Progenitor cell of endocrine pancreas (in vitro differentiated cells): Measurements from ENCODE around the gene NXPH1. TPM values are rescaled to one million over a fixed set of nuclear protein-coding genes. Genes with fewer than 3 reads are reported as not detected.

Source experiments
- DNase-seq: peaks from one replicate; pipeline ENCODE4 v3.0.0; 2021; ENCODE audit warnings: low spot score; ENCODE audit not compliant: unreplicated experiment
- H3K27ac Mint-ChIP-seq: 2 replicates; pipeline ENCODE4 v1.8.0; 2021; ENCODE audit warnings: mild to moderate bottlenecking, moderate library complexity, mixed read lengths
- H3K27me3 Mint-ChIP-seq: 2 replicates; pipeline ENCODE4 v1.8.0; 2021; ENCODE audit warnings: mixed read lengths
- H3K36me3 Mint-ChIP-seq: 2 replicates; pipeline ENCODE4 v1.8.0; 2022; ENCODE audit warnings: mixed read lengths; ENCODE audit not compliant: insufficient read depth
- H3K4me1 Mint-ChIP-seq: 2 replicates; pipeline ENCODE4 v1.8.0; 2021; ENCODE audit warnings: low read depth, mixed read lengths
- H3K4me3 Mint-ChIP-seq: 2 replicates; pipeline ENCODE4 v1.8.0; 2021; ENCODE audit warnings: low read depth, mild to moderate bottlenecking, moderate library complexity, mixed read lengths
- H3K9me3 Mint-ChIP-seq: 2 replicates; pipeline ENCODE4 v1.8.0; 2021; ENCODE audit warnings: low read depth, mixed read lengths
- CTCF ChIP-seq: fragments of 200-600 bp; sonication (generic); IDR thresholded peaks from one replicate; pipeline ENCODE4 v1.5.0; 2021; ENCODE audit warnings: antibody characterized with exemption, mild to moderate bottlenecking; ENCODE audit not compliant: unreplicated experiment
- long read RNA-seq: library from polyadenylated mRNA; unstranded; transcript quantifications from one replicate; pipeline ENCODE4 v2.0.0, GENCODE V29; 2020
- total RNA-seq: library from RNA; stranded (reverse); gene quantifications from 2 replicates; pipeline ENCODE4 v1.2.1, GENCODE V29; 2021

The NXPH1 gene
- not detected in 2 replicates for total RNA-seq
- long read RNA-seq = 0 reads

- peak; percentile 55 for TF ChIP-seq CTCF
- H3K9me3 Mint-ChIP-seq = no peaks in the 10 kb centered on the region
- H3K27ac Mint-ChIP-seq = no peak within 1 kb of the TSS
- peaks cover 96% of the 10 kb centered on the region for H3K27me3 Mint-ChIP-seq
- H3K36me3 Mint-ChIP-seq = no peaks in the 10 kb centered on the region
- DNase-seq = peak; percentile 68
- peaks cover 18% of the 10 kb centered on the region for H3K4me1 Mint-ChIP-seq
- H3K4me3 Mint-ChIP-seq = peak within 1 kb of the TSS; percentile 63
Measured at GRCh38 chr7:8433477-8434289, at the start of gene NXPH1. NXPH1 (plus strand) TSS chr7:8433609.

- H3K4me1 Mint-ChIP-seq = peaks cover 7% of the 10 kb centered on the region
- no peaks in the 10 kb centered on the region for H3K27me3 Mint-ChIP-seq
- no peak overlapping the region for H3K4me3 Mint-ChIP-seq
- DNase-seq = no peak
- H3K27ac Mint-ChIP-seq = peak overlapping the region; percentile 36
- no peak for TF ChIP-seq CTCF
- H3K36me3 Mint-ChIP-seq = no peaks in the 10 kb centered on the region
- no peaks in the 10 kb centered on the region for H3K9me3 Mint-ChIP-seq
Measured at GRCh38 chr7:8384901-8385300, 48.5 kb upstream of the NXPH1 start.

- no peak for TF ChIP-seq CTCF
- H3K27me3 Mint-ChIP-seq = no peaks in the 10 kb centered on the region
- H3K36me3 Mint-ChIP-seq = no peaks in the 10 kb centered on the region
- no peaks in the 10 kb centered on the region for H3K9me3 Mint-ChIP-seq
- no peak for DNase-seq
- no peak overlapping the region for H3K4me3 Mint-ChIP-seq
- H3K27ac Mint-ChIP-seq = no peak overlapping the region
- peaks cover 5% of the 10 kb centered on the region for H3K4me1 Mint-ChIP-seq
Measured at GRCh38 chr7:8386926-8387550, 46.4 kb upstream of the NXPH1 start.

- Mint-ChIP-seq H3K4me3 (no peak overlapping the region), H3K9me3 (no peaks in the 10 kb centered on the region), H3K27ac (no peak overlapping the region)
Measured at GRCh38 chr7:8387551-8388256, 45.7 kb upstream of the NXPH1 start.

More at GRCh38 chr7:8387551-8388256, 45.7 kb upstream of the NXPH1 start:
- Mint-ChIP-seq H3K4me1 (peaks cover 4% of the 10 kb centered on the region), H3K36me3 (no peaks in the 10 kb centered on the region), H3K27me3 (no peaks in the 10 kb centered on the region)
- no peak for TF ChIP-seq CTCF
- no peak for DNase-seq
